GM12892 (cell line): ENCODE measurements around the gene NIP7.

Experiments
- POLR2A ChIP-seq: IDR thresholded peaks from 2 replicates; pipeline ENCODE4 v1.6.1; 2011; ENCODE audit warnings: low read depth, low read length, control low read depth
- POLR2AphosphoS5 ChIP-seq: IDR thresholded peaks from 2 replicates; pipeline ENCODE4 v1.6.1; 2011; ENCODE audit warnings: low read depth, low read length, control low read depth
- TAF1 ChIP-seq: IDR thresholded peaks from 2 replicates; pipeline ENCODE4 v1.6.1; 2011; ENCODE audit warnings: low read depth, mild to moderate bottlenecking, control low read depth, low read length, borderline replicate concordance

GRCh38 chr16:69368866-69369265 is 29.3 kb downstream of the NIP7 start:
- TF ChIP-seq POLR2AphosphoS5 = no peak
- no peak for TF ChIP-seq POLR2A
- no peak for TF ChIP-seq TAF1
